Measurements from ENCODE around the gene IL20RA. TPM values are rescaled to one million over a fixed set of nuclear protein-coding genes. Genes with fewer than 3 reads are reported as not detected.
A peak's percentile ranks its signal among the peaks of the same experiment; 100 is the strongest.

Gene IL20RA
- polyA plus RNA-seq, 3 donors: not detected

DNA sequence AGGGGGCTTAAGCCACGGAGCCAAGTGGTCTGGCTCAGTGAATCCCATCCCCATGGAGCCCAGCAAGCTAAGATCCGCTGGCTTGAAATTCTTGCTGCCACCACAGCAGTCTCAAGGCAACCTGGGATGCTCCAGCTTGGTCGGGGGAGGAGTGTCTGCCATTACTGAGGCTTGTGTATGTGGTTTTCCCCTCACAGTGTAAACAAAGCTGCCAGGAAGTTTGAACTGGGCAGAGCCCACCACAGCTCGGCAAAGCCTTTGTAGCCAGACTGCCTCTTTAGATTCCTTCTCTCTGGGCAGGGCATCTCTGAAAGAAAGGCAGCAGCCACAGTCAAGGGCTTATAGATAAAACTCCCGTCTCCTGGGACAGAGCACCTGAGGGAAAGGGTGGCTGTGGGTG is 25.5 kb upstream of the IL20RA start:
- H4K20me1 ChIP-seq (ENCODE audit: insufficient read depth, low read length): no peaks in the 10 kb centered on the region
- no peak overlapping the region for H3K27ac ChIP-seq (ENCODE audit: low read depth in 1 of 2, low read length in 2 of 2)
- Mint-ChIP-seq H3K36me3 (no peaks in the 10 kb centered on the region), H3K4me3 (no peak overlapping the region), H3K9me3 (peaks cover 0 to 23% (median 13%) of the 10 kb centered on the region in 7 donors), H3K27me3 (ENCODE audit: low read depth in 3 of 3) (peaks cover 41 to 73% (median 47%) of the 10 kb centered on the region in 3 donors), H3K4me1 (no peaks in the 10 kb centered on the region), H3K27ac (no peak overlapping the region)
- no peak overlapping the region for H3K4me2 ChIP-seq (replicated peaks; ENCODE audit: extremely low read depth, low read length, poor library complexity, severe bottlenecking)
- peaks cover 9 to 37% of the 10 kb centered on the region in 2 donors for H3K27me3 ChIP-seq (ENCODE audit: control insufficient read depth in 2 of 2, insufficient read depth in 2 of 2, low read length in 2 of 2)
- no peak overlapping the region for H3K9ac ChIP-seq (ENCODE audit: insufficient read depth, low read length, poor library complexity, severe bottlenecking)
- DNase-seq: no peak
- H2AFZ ChIP-seq (ENCODE audit: insufficient read depth, low read depth, low read length, poor library complexity, severe bottlenecking): no peak overlapping the region
- H3K4me3 ChIP-seq (replicated peaks in 1 of 3; ENCODE audit: low read depth in 2 of 3, low read length in 3 of 3): no peak overlapping the region
- no peaks in the 10 kb centered on the region for H3K36me3 ChIP-seq (replicated peaks in 1 of 2; ENCODE audit: control insufficient read depth in 1 of 2, insufficient read depth in 2 of 2, low read length in 2 of 2)
- H3K9me3 ChIP-seq (replicated peaks in 1 of 2; ENCODE audit: control insufficient read depth in 1 of 2, insufficient read depth in 1 of 2, low read length in 2 of 2): no peaks in the 10 kb centered on the region
- no peaks in the 10 kb centered on the region for H3K4me1 ChIP-seq (ENCODE audit: control insufficient read depth in 1 of 2, insufficient read depth in 2 of 2, low read length in 2 of 2)
- WGBS (ENCODE audit: insufficient coverage): 64% methylated on average over 5 of the region's 5 CpGs
- no peak for TF ChIP-seq CTCF (IDR thresholded peaks at IDR 0.05)
- H3K79me2 ChIP-seq (ENCODE audit: insufficient read depth, low read length): no peaks in the 10 kb centered on the region
- intact Hi-C loops (cut with micrococcal nuclease): no loop called here

- Mint-ChIP-seq H3K36me3 (no peaks in the 10 kb centered on the region), H3K4me3 (peak overlapping the region in 1 of 2 donors; percentile 43), H3K27me3 (ENCODE audit: low read depth in 3 of 3) (peaks cover 39 to 60% (median 49%) of the 10 kb centered on the region in 3 donors), H3K27ac (no peak overlapping the region), H3K9me3 (peaks cover 0 to 11% (median 7%) of the 10 kb centered on the region in 7 donors), H3K4me1 (no peaks in the 10 kb centered on the region)
- Histone ChIP-seq H3K79me2 (ENCODE audit: insufficient read depth, low read length) (no peaks in the 10 kb centered on the region), H3K4me2 (replicated peaks; ENCODE audit: extremely low read depth, low read length, poor library complexity, severe bottlenecking) (no peak overlapping the region), H3K4me1 (ENCODE audit: control insufficient read depth in 1 of 2, insufficient read depth in 2 of 2, low read length in 2 of 2) (no peaks in the 10 kb centered on the region), H2AFZ (ENCODE audit: insufficient read depth, low read depth, low read length, poor library complexity, severe bottlenecking) (no peak overlapping the region), H3K27me3 (ENCODE audit: control insufficient read depth in 2 of 2, insufficient read depth in 2 of 2, low read length in 2 of 2) (peaks cover 9 to 38% of the 10 kb centered on the region in 2 donors), H3K9me3 (replicated peaks in 1 of 2; ENCODE audit: control insufficient read depth in 1 of 2, insufficient read depth in 1 of 2, low read length in 2 of 2) (no peaks in the 10 kb centered on the region), H3K27ac (ENCODE audit: low read depth in 1 of 2, low read length in 2 of 2) (no peak overlapping the region), H4K20me1 (ENCODE audit: insufficient read depth, low read length) (no peaks in the 10 kb centered on the region), H3K36me3 (replicated peaks in 1 of 2; ENCODE audit: control insufficient read depth in 1 of 2, insufficient read depth in 2 of 2, low read length in 2 of 2) (no peaks in the 10 kb centered on the region), H3K9ac (ENCODE audit: insufficient read depth, low read length, poor library complexity, severe bottlenecking) (no peak overlapping the region), H3K4me3 (replicated peaks in 1 of 3; ENCODE audit: low read depth in 2 of 3, low read length in 3 of 3) (no peak overlapping the region)
- no peak for DNase-seq
- no CpG with 5 or more reads among the region's 2 CpGs for whole genome bisulfite sequencing (ENCODE audit: insufficient coverage)
- intact Hi-C loops (cut with micrococcal nuclease): no loop called here
- no peak for TF ChIP-seq CTCF (IDR thresholded peaks at IDR 0.05)
Measured at GRCh38 chr6:137067399-137067798, 22.6 kb upstream of the IL20RA start.

All from CD14-positive monocyte (primary cell).